GM18867 (cell line): Measurements from ENCODE around the gene MED13L.
A peak's percentile ranks its signal among the peaks of the same experiment; 100 is the strongest.

Experiments used
- ATAC-seq: cut with Tn5 transposase; IDR thresholded peaks from one replicate; pipeline ENCODE4 v1.9.1; 2021; ENCODE audit warnings: mild to moderate bottlenecking, moderate library complexity; ENCODE audit not compliant: unreplicated experiment

MED13L gene

DNA sequence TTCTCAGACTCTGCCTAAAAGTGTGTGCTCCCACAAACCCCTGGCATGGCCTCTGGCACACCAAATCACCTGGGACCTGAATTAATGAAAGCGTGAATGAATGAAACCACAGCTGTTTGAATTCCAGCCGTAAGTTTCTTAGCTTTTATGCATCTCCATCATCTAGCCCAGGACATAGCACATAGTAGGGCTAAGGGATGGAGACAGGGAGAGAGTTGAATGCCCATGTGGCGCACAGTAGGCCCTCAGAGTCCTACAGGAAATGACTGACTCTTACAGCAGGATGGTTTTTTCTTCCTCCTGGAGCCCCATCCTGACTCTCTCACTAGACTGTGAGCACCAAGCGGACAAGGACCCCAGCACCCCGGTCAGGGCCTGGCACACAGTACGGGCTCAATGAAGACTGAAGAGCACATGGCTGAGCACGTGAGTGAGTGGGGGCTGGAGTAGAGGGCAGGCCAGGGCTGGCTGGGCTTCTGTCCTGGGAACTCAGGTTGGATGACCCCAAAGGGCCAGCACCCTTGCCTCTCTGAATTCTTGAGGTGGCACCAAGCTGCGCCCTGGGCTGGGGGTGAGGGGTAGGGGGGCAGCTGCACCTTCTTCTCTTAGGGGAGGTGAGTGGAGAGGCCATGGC is 351.3 kb downstream of the MED13L start:
- no peak for ATAC-seq

DNA sequence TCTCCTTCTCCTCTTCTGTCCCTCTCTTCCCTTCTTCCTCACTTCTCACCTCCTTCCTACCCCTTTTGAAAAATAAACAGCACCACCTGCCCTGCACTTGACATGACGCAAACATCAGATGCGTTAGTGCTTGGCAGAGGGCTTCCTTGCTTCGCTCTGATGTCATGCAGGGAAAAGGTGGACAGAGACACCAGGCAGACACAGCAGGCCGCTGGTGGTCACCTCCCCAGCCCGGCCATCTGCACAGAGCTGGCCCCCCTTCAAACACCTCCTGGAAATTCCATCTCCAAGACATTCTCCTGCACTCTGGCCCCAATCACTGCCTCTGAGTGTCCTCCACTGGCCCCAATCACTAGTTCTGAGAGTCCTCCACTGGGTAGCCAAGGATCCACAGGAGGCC is 353.6 kb downstream of the MED13L start:
- ATAC-seq = no peak

- ATAC-seq = no peak
Measured at GRCh38 chr12:115922952-115923564, 354.4 kb downstream of the MED13L start.

DNA sequence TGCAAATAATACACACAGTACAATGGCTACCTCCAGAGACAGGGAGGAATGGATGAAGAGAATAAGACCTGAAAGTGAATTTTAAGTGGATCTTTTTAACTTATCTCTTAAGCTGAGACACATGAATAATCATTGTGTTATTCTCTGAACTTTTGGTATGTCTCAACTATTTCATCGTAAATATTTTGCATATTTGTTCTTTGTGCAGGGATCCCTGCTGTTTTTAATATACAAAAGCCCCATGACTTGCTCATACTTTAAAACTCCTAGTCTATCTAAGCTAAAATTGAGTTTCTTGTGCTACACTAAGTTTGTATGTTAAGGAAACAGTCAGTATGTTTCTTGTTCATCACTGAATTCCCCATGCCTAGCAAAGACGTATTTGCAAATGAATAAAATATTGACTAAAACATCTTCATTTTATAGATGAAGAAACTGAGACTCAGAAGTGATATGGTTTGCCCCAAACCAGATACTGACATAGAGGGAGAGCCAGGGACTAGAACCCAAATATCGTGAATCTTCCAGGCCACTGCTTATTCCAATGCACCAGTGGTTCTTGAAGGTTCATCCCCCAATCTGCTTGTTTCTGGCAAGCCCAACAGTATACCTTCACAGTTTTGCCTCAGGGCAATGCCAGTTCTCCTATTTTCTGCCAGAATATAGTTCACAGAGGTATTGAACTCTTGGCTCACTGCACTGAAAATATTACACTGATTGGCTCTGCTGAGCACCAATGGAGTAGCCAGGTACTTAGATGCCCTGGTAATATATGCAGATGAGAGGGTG is 356.9 kb downstream of the MED13L start:
- no peak for ATAC-seq

DNA sequence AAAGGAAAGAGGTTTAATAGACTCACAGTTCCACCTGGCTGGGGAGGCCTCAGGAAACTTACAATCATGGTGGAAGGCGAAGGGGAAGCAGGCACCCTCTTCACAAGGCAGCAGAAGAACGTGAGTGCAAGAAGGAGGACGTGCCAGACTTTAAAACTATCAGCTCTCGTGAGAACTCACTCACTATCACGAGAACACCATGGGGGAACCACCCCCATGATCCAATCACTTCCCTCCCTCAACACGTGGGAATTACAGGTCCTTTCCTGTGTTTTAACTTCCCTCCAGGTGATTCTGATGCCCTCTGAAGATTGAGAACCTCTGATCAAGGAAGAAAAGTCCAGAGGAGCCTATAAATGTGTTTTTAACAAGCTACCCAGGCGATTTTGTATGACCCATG is 358.7 kb downstream of the MED13L start:
- ATAC-seq = no peak

GRCh38 chr12:115916910-115917668 is 360.4 kb downstream of the MED13L start:
- peak; percentile 81 for ATAC-seq

GRCh38 chr12:115914122-115914521 is 363.4 kb downstream of the MED13L start:
- no peak for ATAC-seq

DNA sequence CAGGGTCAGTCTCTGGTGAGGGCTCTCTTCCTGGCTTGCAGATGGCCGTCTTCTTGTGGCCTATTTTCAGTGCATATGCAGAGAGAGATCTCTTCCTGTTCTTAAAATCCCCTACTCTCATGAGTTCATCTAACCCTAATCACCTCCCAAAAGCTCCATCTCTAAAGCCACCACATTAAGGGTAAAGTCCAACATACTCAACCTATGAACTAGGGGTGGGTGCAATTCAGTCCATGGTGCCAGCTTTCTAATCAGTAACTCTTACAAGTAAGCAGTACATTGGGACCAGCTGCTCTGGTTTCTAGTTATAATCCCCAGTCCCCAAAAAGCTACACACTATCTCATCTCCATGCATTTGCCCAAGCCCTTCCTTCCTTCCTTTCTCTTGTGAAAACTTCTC is 365.1 kb downstream of the MED13L start:
- ATAC-seq = no peak

- no peak for ATAC-seq
Measured at GRCh38 chr12:115911360-115911759, 366.1 kb downstream of the MED13L start.

GRCh38 chr12:115910057-115910456 is 367.4 kb downstream of the MED13L start:
- ATAC-seq = no peak
